Glutamatergic neuron (in vitro differentiated cells): Measurements from ENCODE around the gene MSMP. TPM values are rescaled to one million over a fixed set of nuclear protein-coding genes. Genes with fewer than 3 reads are reported as not detected.

Experiments
- DNase-seq: peaks from one replicate; pipeline ENCODE4 v3.0.0; 2022
- H3K27ac Mint-ChIP-seq: one replicate; pipeline ENCODE4 v1.8.0; 2020; ENCODE audit warnings: mild to moderate bottlenecking, mixed read lengths, inconsistent platforms; ENCODE audit not compliant: unreplicated experiment
- H3K27me3 Mint-ChIP-seq: one replicate; pipeline ENCODE4 v1.8.0; 2020; ENCODE audit warnings: mild to moderate bottlenecking, moderate library complexity, mixed read lengths, inconsistent platforms; ENCODE audit not compliant: unreplicated experiment
- H3K36me3 Mint-ChIP-seq: one replicate; pipeline ENCODE4 v1.8.0; 2020; ENCODE audit warnings: mild to moderate bottlenecking, mixed read lengths, inconsistent platforms; ENCODE audit not compliant: unreplicated experiment
- H3K4me1 Mint-ChIP-seq: one replicate; pipeline ENCODE4 v1.8.0; 2020; ENCODE audit warnings: mild to moderate bottlenecking, low read depth, mixed read lengths, inconsistent platforms; ENCODE audit not compliant: unreplicated experiment
- H3K4me3 Mint-ChIP-seq: one replicate; pipeline ENCODE4 v1.8.0; 2020; ENCODE audit warnings: mild to moderate bottlenecking, mixed read lengths, inconsistent platforms; ENCODE audit not compliant: unreplicated experiment
- H3K9me3 Mint-ChIP-seq: one replicate; pipeline ENCODE4 v1.8.0; 2020; ENCODE audit warnings: mild to moderate bottlenecking, moderate library complexity, mixed read lengths, inconsistent platforms; ENCODE audit not compliant: unreplicated experiment
- total RNA-seq: library from RNA; stranded (reverse); fragmentation: NEBNext Ultra II Directional; extraction: Animal tissue kit (Norgen Biotek cat#: 25700); gene quantifications from one replicate; pipeline ENCODE4 v1.2.1, GENCODE V29; 2021; ENCODE audit not compliant: unreplicated experiment
- TF ChIP-seq, protein P1 (sequence below): fragments of 200-600 bp; sonication (generic); IDR thresholded peaks from one replicate; pipeline ENCODE4 v1.5.0; 2021; ENCODE audit not compliant: partially characterized antibody, unreplicated experiment

MSMP gene
- total RNA-seq, 1 donor from 2014 or later = not detected

DNA sequence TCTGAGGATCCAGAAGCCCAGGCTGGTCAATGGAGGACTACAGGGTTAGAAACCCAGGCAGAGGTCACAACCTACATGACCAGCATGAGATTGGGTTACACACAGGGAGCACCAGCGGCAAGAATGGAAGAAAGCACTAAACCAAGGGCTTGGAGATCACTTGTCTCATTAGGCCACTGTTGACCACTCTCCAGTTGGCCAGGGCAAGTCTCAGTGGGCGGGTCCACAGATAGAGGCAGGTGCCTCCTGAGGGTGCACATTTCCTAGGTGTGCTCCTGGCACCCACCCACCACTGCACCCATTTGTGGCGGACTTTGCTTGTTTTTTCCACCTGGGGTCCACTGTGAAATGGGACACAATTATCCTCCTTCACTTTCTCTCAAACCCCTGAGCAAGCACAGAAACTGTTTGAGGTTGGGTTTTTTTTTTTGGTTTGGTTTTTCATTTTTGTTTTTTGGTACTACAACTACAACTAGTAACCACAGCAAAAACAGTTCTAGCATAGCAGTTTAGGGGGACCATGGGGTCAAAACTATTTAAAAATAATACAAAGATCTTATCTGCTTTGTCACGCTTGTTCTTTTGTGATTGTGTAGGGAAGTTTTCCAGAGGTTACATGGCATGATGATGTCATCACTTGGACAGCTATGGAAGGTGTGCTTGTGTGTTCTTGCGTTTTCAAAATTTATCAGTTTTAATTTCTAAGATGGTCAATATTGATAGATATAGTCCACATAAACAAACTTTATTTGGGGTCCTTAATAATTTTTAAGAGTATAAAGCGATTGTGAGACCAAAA, 43.4 kb upstream of the MSMP start:
- peaks cover 22% of the 10 kb centered on the region for H3K9me3 Mint-ChIP-seq
- TF ChIP-seq, protein P1, sequence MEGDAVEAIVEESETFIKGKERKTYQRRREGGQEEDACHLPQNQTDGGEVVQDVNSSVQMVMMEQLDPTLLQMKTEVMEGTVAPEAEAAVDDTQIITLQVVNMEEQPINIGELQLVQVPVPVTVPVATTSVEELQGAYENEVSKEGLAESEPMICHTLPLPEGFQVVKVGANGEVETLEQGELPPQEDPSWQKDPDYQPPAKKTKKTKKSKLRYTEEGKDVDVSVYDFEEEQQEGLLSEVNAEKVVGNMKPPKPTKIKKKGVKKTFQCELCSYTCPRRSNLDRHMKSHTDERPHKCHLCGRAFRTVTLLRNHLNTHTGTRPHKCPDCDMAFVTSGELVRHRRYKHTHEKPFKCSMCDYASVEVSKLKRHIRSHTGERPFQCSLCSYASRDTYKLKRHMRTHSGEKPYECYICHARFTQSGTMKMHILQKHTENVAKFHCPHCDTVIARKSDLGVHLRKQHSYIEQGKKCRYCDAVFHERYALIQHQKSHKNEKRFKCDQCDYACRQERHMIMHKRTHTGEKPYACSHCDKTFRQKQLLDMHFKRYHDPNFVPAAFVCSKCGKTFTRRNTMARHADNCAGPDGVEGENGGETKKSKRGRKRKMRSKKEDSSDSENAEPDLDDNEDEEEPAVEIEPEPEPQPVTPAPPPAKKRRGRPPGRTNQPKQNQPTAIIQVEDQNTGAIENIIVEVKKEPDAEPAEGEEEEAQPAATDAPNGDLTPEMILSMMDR = no peak
- H3K36me3 Mint-ChIP-seq = peaks cover 23% of the 10 kb centered on the region
- DNase-seq = no peak
- peaks cover 27% of the 10 kb centered on the region for H3K27me3 Mint-ChIP-seq
- H3K4me1 Mint-ChIP-seq = peaks cover 46% of the 10 kb centered on the region
- H3K27ac Mint-ChIP-seq = peak overlapping the region; percentile 30
- H3K4me3 Mint-ChIP-seq = peak overlapping the region; percentile 92

DNA sequence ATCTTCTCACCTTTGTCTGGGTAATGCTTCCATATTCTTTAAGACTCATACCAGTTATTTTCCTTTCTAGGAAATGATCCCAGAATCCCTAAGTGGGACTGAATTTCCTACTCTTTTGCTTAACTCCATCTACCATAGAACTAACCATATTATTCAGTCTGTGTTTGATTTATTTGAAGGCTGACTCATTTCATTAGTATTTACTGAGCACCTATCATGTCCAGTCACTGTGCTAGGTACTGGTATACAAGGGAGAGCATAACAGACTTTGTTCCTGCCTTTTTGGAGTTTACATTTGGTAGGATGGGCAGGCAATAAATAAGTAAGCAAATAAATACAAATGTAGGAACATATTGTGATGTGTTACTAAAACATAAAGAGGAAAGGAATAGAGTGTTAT, 41.6 kb upstream of the MSMP start:
- H3K27me3 Mint-ChIP-seq = peaks cover 29% of the 10 kb centered on the region
- peaks cover 44% of the 10 kb centered on the region for H3K4me1 Mint-ChIP-seq
- DNase-seq = no peak
- H3K36me3 Mint-ChIP-seq = peaks cover 18% of the 10 kb centered on the region
- TF ChIP-seq, protein P1 = no peak
- H3K27ac Mint-ChIP-seq = peak overlapping the region; percentile 69
- peaks cover 26% of the 10 kb centered on the region for H3K9me3 Mint-ChIP-seq
- peak overlapping the region; percentile 92 for H3K4me3 Mint-ChIP-seq

DNA sequence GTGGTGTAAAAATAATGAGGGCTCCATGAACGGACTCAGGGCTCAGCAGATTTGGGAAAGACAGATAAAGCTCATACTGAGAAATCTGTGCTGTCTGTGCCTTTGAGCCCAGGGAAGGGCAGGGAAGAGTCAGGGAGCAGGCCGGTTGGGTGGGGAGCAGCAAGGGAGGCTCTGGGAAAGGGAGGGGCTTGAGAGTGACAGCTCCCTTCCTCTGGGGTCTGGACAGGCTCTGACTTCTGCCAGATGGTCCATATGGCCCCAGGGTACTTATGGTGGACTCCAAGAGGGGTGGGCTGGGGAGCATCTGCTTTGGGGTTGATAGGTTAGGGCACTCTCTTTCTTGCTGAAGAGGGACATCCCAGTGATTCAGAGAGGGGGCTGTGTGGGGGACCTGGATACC, 39.4 kb upstream of the MSMP start:
- Mint-ChIP-seq H3K9me3 (peaks cover 31% of the 10 kb centered on the region), H3K27ac (peak overlapping the region; percentile 97), H3K36me3 (peaks cover 9% of the 10 kb centered on the region), H3K4me1 (peaks cover 48% of the 10 kb centered on the region), H3K27me3 (peaks cover 29% of the 10 kb centered on the region), H3K4me3 (peak overlapping the region; percentile 92)
- peak; percentile 80 for DNase-seq
- TF ChIP-seq, protein P1 = no peak

DNA sequence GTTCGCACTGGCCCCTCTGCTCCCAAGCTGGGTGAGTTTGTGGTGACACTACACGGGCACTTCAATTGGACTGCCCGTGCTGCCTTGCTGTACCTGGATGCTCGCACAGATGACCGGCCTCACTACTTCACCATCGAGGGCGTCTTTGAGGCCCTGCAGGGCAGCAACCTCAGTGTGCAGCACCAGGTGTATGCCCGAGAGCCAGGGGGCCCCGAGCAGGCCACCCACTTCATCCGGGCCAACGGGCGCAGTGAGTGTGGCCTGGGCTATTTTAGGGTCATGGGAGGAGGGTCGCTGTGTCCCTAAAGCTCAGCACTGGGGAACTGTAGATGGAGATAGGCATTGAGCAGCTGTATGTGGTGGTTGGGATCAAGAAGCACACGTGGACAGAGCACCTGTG, 38.8 kb upstream of the MSMP start:
- H3K9me3 Mint-ChIP-seq = peaks cover 31% of the 10 kb centered on the region
- H3K4me1 Mint-ChIP-seq = peaks cover 43% of the 10 kb centered on the region
- H3K36me3 Mint-ChIP-seq = peaks cover 9% of the 10 kb centered on the region
- H3K27me3 Mint-ChIP-seq = peaks cover 29% of the 10 kb centered on the region
- DNase-seq = no peak
- H3K4me3 Mint-ChIP-seq = peak overlapping the region; percentile 92
- H3K27ac Mint-ChIP-seq = peak overlapping the region; percentile 97
- TF ChIP-seq, protein P1 = no peak
